ENCODE data around the gene ANLN.
"Not testable (repeated sequence)": the region's sequence is repeated elsewhere in the genome, so short reads cannot be mapped to it uniquely, and the experiment has no call there.

DNA sequence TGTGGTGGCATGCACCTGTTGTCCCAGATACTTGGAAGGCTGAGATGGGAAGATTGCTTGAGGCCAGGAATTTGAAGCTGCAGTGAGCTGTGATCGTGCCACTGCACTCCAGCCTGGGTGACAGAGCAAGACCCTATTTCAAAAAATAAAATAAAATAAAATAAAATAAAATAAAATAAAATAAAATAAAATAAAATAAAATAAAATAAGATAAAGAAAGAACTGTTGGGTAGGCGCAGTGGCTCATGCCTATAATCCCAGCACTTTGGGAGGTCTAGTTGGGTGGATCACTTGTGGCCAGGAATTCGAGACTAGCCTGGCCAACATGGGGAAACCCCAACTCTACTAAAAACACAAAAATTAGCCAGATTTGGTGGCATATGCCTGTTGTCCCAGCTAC lies 4.0 kb upstream of the ANLN start:
- TF ChIP-seq, protein P1, sequence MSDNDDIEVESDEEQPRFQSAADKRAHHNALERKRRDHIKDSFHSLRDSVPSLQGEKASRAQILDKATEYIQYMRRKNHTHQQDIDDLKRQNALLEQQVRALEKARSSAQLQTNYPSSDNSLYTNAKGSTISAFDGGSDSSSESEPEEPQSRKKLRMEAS (IDR thresholded peaks at IDR 0.05; ENCODE audit: insufficient read depth, insufficient read length), result not testable (repeated sequence)
- TF ChIP-seq, protein P2, sequence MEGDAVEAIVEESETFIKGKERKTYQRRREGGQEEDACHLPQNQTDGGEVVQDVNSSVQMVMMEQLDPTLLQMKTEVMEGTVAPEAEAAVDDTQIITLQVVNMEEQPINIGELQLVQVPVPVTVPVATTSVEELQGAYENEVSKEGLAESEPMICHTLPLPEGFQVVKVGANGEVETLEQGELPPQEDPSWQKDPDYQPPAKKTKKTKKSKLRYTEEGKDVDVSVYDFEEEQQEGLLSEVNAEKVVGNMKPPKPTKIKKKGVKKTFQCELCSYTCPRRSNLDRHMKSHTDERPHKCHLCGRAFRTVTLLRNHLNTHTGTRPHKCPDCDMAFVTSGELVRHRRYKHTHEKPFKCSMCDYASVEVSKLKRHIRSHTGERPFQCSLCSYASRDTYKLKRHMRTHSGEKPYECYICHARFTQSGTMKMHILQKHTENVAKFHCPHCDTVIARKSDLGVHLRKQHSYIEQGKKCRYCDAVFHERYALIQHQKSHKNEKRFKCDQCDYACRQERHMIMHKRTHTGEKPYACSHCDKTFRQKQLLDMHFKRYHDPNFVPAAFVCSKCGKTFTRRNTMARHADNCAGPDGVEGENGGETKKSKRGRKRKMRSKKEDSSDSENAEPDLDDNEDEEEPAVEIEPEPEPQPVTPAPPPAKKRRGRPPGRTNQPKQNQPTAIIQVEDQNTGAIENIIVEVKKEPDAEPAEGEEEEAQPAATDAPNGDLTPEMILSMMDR (IDR thresholded peaks at IDR 0.05; ENCODE audit: extremely low read depth in 1 of 2, insufficient read depth in 1 of 2, low read depth in 1 of 2, low read length in 2 of 2), result not testable (repeated sequence)
- TF ChIP-seq POLR2A, MYC (IDR thresholded peaks at IDR 0.05; ENCODE audit: low read depth, low read length): not testable (repeated sequence)

All from endothelial cell of umbilical vein (primary cell).